ENCODE results near the gene RAPGEF5. TPM values are rescaled to one million over a fixed set of nuclear protein-coding genes. Genes with fewer than 3 reads are reported as not detected.

The RAPGEF5 gene
- polyA plus RNA-seq, 1 of the 3 experiments (the other 2 are of a cell fraction), result 1.2 TPM

GRCh38 chr7:22255834-22256233 is 101.1 kb downstream of the RAPGEF5 start:
- H2AFZ ChIP-seq (ENCODE audit: low read depth), result no peak overlapping the region
- no peaks in the 10 kb centered on the region for H3K9me3 ChIP-seq
- no peak overlapping the region for H3K4me3 ChIP-seq (ENCODE audit: low read depth in 2 of 2, low read length in 1 of 2)
- H3K9ac ChIP-seq, result no peak overlapping the region
- no peak overlapping the region for H3K4me2 ChIP-seq
- H3K4me1 ChIP-seq (ENCODE audit: control insufficient read depth in 1 of 2, insufficient read depth in 2 of 2, low read depth in 1 of 2, low read length in 1 of 2), result peaks cover 0 to 13% of the 10 kb centered on the region in 2 experiments; a peak in 2 of 4 replicates
- DNase-seq, result no peak
- H4K20me1 ChIP-seq (ENCODE audit: insufficient read depth), result no peaks in the 10 kb centered on the region
- POLR2A ChIA-PET, result no interaction called here
- no peaks in the 10 kb centered on the region for H3K27me3 ChIP-seq (ENCODE audit: insufficient read depth)
- H3K9me2 ChIP-seq, result no peaks in the 10 kb centered on the region
- TF ChIP-seq USF1 (IDR thresholded peaks at IDR 0.05; ENCODE audit: borderline replicate concordance, low read depth) (no peak), MAX (IDR thresholded peaks at IDR 0.05; ENCODE audit: low read depth) (no peak), RXRA (IDR thresholded peaks at IDR 0.05; ENCODE audit: borderline replicate concordance, low read depth) (no peak), IRF3 (IDR thresholded peaks at IDR 0.05; ENCODE audit: low read depth, low read length) (no peak), EZH2phosphoT487 (IDR thresholded peaks at IDR 0.05; ENCODE audit: borderline replicate concordance, low read depth) (no peak), GABPA (IDR thresholded peaks at IDR 0.05; ENCODE audit: low read depth) (no peak), USF2 (IDR thresholded peaks at IDR 0.05; ENCODE audit: borderline replicate concordance, low read depth, low read length) (no peak), RFX5 (IDR thresholded peaks at IDR 0.05; ENCODE audit: low read length) (no peak), FOSL2 (IDR thresholded peaks at IDR 0.05; ENCODE audit: borderline replicate concordance, low read depth) (no peak), CTCF (IDR thresholded peaks at IDR 0.05) (no peak), GATA2 (CRISPR knock-in tag; IDR thresholded peaks at IDR 0.05) (no peak), FOXM1 (IDR thresholded peaks at IDR 0.05; ENCODE audit: low read depth) (no peak), RAD21 (IDR thresholded peaks at IDR 0.05; ENCODE audit: low read length) (no peak), PBX3 (IDR thresholded peaks at IDR 0.05) (no peak), NFIC (IDR thresholded peaks at IDR 0.05; ENCODE audit: borderline replicate concordance) (no peak), TAF1 (IDR thresholded peaks at IDR 0.05; ENCODE audit: borderline replicate concordance, low read depth, low read length) (no peak), TEAD4 (IDR thresholded peaks at IDR 0.05; ENCODE audit: borderline replicate concordance, insufficient read depth) (no peak), RCOR1 (IDR thresholded peaks at IDR 0.05; ENCODE audit: low read length) (no peak)
- no peak overlapping the region for H3K27ac ChIP-seq (ENCODE audit: low read depth in 2 of 2, low read length in 1 of 2)
- CTCF ChIA-PET, result interaction anchor here (1.4 to 2.6 kb wide), 2 partner anchors 145 to 213 kb away, joined by 3 to 22 read pairs; no protein-coding TSS in a partner anchor
- no peaks in the 10 kb centered on the region for H3F3A ChIP-seq (replicated peaks; ENCODE audit: insufficient read depth)
- WGBS (ENCODE audit: low lambda C conversion rate), result 87% methylated on average over 1 of the region's 1 CpG
- no peaks in the 10 kb centered on the region for H3K36me3 ChIP-seq (replicated peaks in 1 of 2; ENCODE audit: control insufficient read depth in 1 of 2, insufficient read depth in 2 of 2, low read length in 1 of 2)
- H3K79me2 ChIP-seq (ENCODE audit: insufficient read depth), result no peaks in the 10 kb centered on the region
